Sigmoid colon (tissue), 4 donors: ENCODE results near the gene ARHGAP33.

Experiments used
- POLR2AphosphoS5 ChIP-seq, 4 donors: sonication (generic); formaldehyde crosslinking; IDR thresholded peaks; one replicate each; pipeline ENCODE4 v1.6.1; 2017; ENCODE audit warnings: antibody characterized with exemption in 4 of 4
- TF ChIP-seq, protein P1 (sequence below), 4 experiments: fragments of 450-650 bp in 3 of 4; fragments of 200-600 bp in 1 of 4; IDR thresholded peaks; one replicate each; pipeline ENCODE4 v1.5.1; 2016 to 2019; ENCODE audit warnings: antibody characterized with exemption in 4 of 4, mild to moderate bottlenecking in 3 of 4, moderate library complexity in 2 of 4

DNA sequence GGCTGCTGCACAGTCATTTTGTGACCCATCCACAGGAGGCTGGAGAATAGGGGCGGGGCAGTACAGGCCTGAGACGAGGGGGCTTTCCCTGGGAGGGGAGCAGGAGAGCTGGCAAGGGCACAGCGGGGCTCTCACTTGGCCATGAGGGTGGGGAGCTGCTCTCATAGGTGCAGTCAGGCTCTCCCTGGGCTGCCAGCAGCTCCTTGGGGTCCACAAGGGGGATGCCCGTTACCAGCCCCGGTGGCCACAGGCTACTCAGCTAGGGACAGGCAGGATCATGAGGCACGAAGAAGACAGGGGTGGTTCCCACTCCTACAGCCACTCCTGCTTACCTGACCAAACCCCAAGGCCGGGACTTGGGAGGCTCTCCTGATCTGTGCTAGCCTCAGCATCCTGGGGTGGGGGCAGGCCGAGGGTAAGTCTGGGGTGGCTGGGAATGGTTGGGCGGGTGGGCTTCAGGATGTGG lies 16.5 kb downstream of the ARHGAP33 start:
- TF ChIP-seq, protein P1, sequence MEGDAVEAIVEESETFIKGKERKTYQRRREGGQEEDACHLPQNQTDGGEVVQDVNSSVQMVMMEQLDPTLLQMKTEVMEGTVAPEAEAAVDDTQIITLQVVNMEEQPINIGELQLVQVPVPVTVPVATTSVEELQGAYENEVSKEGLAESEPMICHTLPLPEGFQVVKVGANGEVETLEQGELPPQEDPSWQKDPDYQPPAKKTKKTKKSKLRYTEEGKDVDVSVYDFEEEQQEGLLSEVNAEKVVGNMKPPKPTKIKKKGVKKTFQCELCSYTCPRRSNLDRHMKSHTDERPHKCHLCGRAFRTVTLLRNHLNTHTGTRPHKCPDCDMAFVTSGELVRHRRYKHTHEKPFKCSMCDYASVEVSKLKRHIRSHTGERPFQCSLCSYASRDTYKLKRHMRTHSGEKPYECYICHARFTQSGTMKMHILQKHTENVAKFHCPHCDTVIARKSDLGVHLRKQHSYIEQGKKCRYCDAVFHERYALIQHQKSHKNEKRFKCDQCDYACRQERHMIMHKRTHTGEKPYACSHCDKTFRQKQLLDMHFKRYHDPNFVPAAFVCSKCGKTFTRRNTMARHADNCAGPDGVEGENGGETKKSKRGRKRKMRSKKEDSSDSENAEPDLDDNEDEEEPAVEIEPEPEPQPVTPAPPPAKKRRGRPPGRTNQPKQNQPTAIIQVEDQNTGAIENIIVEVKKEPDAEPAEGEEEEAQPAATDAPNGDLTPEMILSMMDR (IDR thresholded peaks at IDR 0.05), result no peak
- no peak for TF ChIP-seq POLR2AphosphoS5 (IDR thresholded peaks at IDR 0.05)
